KOPT-K1 (cell line): Measurements from ENCODE around the gene SMYD1.

Experiments used
- H3K27ac ChIP-seq: fragments of 200-600 bp; sonication (generic); 2 replicates; pipeline ENCODE4 v1.5.1; 2016; ENCODE audit warnings: antibody characterized with exemption, mild to moderate bottlenecking, low read depth, low read length; ENCODE audit not compliant: poor library complexity, severe bottlenecking
- H3K36me3 ChIP-seq: fragments of 200-600 bp; sonication (generic); 2 replicates; pipeline ENCODE4 v1.5.1; 2017; ENCODE audit warnings: antibody characterized with exemption, mild to moderate bottlenecking, low read length, moderate library complexity; ENCODE audit not compliant: insufficient read depth
- H3K9me3 ChIP-seq: fragments of 200-600 bp; sonication (generic); 2 replicates; pipeline ENCODE4 v1.5.1; 2017; ENCODE audit warnings: antibody characterized with exemption, low read length, mild to moderate bottlenecking; ENCODE audit not compliant: insufficient read depth, poor library complexity, severe bottlenecking

The SMYD1 gene

DNA sequence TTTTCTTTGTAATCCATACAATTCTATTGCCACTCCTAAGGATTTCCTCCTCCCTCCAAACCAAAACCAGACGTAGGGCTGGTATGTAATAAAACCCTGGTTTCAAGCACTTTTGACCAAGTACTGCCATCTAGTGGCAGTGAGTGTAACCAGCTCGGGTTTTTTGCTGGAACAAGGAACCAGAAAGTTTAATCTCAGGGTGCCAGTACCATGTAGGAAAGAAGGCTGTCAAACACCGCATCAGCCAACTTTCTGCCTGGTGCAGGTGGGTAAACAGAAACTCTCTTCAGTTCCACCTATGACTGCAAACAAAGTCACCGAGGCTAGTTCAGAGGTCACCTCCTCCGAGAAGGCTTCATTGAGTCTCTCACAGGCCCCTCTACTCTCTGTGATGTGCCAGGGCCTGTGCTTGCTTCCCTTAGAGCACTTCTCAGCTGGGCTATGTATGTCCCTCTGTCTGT is 92.4 kb downstream of the SMYD1 start:
- Histone ChIP-seq H3K9me3 (no peaks in the 10 kb centered on the region), H3K27ac (no peak overlapping the region), H3K36me3 (no peaks in the 10 kb centered on the region)

DNA sequence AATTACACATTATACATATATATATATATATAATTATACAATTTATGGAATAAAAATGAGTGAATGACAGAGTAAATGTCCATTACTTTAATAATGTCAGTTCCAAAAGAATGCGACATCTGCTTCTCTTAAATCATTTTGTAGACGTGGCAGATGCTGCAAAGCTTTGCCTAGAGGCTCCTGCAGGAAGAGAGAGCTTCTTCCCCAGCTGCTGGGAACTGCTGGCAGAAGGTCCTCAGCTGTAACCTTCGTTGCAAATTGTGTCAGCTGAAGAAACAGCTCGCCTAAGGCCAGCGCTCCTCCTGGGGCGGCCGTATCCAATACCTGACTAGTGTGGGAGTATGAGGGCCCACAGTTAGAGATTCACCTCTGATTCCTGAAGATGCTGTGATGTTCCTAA is 92.9 kb downstream of the SMYD1 start:
- H3K9me3 ChIP-seq, result no peaks in the 10 kb centered on the region
- no peak overlapping the region for H3K27ac ChIP-seq
- no peaks in the 10 kb centered on the region for H3K36me3 ChIP-seq

DNA sequence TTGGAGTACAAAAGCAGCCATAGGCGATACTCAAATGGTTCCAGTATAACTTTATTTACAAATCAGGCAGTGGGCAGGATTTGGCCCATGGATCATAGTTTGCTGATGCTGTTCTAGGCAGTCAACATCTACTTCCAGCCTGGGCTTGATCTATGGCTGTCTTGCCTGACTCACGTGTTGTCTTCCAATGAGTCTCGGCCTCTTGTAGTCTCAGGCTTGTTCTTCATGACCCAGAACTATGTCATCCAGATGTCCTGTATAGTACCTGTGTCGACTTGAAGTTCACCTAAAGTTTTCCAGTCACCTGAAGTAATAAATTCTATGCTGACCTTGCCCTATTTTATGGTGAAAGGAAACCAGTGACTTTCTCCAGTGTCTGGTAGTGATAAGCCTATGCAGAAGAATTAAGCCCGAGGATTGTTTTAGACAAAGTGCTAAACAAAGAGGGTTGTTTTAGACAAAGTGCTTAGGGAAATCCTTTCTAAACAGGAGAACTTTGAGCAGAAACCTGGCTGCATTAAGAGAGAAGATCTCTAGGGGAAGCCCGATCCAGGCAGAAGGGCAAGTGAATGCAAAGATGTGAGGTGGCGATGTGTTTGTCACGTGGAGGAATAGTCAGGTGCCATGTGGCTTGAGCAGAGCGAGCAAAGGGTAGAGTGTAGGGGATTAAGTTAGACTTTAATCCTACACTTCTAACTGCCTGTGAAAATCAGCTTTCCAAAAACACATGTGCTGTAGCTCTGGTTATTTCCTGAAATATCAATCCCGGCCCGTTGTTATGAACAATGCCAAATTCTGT is 94.0 kb downstream of the SMYD1 start:
- Histone ChIP-seq H3K9me3 (no peaks in the 10 kb centered on the region), H3K36me3 (no peaks in the 10 kb centered on the region), H3K27ac (no peak overlapping the region)
